Cortex of kidney (tissue), 1 donor: Measurements from ENCODE around the gene SLFN12L.
"Not testable (repeated sequence)": the region's sequence is repeated elsewhere in the genome, so short reads cannot be mapped to it uniquely, and the experiment has no call there.

Experiments
- DNase-seq: peaks from one replicate; lab custom pipeline; 2025; lab: John Stamatoyannopoulos, UW

SLFN12L gene

DNA sequence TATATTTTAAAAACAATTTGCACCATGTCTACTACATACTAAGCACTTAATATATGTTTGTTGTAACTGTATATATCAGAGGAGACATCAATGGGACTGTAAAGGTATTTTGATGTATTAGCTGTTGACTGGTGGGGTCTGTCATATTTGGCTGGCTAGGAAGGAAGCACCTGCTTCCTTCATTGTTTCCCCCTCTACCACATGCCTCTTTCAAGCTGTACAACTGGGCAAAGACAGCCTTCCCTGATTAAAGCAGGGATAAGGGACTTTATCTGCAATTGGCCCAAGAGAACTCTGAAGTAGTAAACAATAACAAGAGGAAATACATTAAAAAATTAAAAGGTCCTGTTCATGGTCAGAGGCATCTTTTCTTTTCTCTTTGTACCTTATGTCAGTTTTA, 5.5 kb upstream of the SLFN12L start:
- no peak for DNase-seq

DNA sequence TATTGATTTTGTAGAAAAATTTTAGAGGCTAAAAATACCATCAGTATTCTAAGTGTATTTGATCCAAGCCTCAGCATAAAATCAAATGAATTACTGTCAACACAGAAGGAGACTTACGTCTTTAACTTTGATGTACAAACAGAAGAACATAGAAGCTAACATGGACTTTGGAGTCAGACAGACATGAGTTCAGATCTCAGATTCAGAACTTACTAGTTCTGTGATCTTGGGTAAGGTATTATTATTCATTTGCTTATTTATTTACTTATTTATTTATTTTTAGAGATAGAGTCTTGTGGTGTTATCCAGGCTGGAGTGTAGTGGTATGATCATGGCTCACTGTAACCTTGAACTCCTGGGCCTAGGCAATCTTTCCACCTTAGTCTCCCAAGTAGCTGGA, 4.0 kb upstream of the SLFN12L start:
- no peak for DNase-seq

DNA sequence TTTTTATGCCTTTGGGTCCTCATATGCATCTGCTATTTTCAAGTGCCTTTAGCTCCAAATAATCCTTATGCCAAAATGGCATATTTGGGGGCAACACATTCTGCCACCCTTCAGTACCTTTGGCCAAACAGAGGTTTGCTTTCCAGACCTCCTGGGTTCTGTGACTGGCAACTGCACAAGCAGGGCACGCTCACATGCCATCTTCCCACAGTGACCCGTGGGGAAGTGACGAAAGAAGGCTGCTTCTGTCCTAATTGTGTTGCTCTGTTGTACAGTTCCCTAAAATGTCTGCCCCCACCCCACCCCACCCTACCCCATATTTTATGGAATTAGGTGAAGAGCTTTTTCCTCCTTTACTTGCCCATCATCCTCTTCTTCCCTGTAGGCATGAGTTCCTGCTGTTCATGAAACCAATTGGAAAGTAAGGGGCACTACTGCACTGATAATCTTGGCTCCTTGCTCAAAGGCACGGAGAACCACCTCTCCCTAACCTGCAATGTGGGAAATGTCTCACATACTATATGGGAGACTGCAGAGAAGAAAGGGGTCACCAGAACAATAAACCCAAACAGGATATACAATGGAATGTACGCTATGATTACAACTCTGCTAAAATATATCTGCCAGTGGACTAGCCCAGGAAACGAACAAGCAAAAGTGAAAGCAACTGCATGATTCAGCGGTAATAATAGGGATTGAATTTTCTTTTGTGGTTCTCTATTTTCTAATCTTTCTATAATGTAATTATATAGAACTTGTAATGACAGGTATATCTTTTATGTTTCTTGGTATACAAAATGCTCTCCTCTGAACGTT, 3.3 kb upstream of the SLFN12L start:
- DNase-seq = no peak

DNA sequence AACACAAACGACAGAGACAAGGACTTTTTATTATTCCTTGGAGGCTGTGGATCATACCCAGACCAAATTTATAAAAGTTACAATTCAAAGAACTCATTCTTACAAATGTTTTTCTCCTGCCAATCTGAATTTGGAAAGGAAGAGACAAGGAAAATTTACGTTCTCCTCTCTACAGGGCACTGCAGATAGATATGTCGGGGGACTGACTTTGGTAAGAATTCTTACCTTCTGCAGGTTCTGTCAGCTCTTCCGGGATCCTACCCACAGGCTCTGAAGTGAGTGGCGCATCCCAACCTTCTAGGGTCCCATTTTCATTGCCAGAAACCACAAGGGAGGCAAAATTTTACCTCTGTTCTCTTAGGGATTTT, 2.2 kb upstream of the SLFN12L start:
- DNase-seq = no peak

DNA sequence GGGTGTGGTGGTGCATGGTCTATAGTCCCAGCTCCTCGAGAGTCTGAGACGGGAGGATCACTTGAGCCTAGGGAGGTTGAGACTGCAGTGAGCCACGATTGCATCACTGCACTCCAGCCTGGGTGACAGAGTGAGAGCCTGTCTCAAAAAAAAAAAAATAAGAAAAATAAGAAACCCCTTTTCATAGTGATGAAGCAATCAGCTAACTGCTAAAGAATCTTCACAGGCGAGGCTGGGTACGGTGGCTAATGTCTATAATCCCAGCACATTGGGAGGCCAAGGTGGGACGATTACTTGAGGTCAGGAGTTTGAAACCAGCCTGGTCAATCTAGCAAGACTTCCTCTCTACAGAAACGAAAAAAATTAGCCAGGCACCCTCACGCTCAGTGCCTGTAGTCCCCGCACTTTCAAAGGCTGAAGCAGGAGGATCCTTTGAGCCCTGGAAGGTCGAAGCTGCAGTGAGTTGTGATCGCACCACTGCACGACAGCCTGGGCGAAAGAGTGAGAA, 760 bp downstream of the SLFN12L start:
- DNase-seq = no peak

DNA sequence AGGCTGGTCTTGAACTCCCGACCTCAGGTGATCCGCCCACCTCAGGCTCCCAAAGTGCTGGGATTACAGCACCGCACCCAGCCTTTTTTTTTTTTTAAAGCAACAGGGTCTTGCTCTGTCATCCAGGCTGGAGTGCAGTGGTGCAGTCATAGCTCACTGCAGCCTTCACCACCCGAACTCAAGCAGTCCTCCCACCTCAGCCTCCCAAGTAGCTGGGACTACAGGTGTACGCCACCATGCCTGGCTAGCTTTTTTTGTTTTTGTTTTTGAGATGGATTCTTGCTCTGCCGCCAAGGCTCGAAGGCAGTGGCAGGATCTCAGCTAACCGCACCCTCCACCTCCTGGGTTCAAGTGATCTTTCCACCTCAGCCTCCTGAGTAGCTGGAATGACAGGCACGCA, 2.1 kb downstream of the SLFN12L start:
- not testable (repeated sequence) for DNase-seq

DNA sequence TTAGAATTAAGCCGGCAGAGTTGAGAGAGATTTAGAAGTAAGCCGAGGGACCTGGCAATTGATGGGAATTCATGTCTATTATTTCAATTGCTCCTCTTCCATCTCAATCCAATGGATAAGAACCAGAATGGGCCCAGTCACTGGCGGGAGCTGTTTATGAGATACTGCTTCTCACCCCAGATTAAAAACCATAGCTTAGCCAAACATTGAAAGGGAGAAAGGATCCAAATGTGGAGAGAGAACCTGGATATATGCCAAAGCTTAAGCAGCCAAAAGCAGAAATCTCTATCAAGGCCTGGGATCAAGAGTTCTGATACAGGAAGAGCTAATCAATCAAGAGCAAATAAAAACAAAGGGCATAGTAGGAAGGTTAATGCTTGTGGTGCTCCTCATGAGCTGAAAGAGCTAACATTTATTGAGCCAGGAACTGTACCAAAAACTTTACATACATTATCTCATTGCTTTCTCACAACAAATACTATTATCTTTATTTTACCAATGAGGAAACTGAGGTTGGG, 2.8 kb downstream of the SLFN12L start:
- DNase-seq = no peak

DNA sequence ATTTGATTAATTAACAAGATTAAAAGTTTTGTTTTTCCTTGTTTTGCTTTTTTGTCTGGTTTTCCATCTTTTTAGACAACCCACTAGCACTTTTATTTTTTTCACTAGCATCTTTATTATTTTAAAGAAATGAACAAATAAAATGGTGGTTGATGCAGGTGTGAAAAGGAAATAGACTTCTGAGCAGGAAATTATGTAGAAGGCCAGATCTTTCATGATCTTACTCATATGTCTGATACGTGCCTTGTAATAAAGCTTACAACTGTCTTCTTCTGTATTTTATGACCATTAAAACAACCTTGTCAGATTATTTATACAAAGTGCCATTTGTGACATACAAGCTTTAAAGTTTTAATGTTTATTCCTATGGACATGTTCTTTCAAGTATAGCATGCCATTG, 6.3 kb downstream of the SLFN12L start:
- DNase-seq = no peak

DNA sequence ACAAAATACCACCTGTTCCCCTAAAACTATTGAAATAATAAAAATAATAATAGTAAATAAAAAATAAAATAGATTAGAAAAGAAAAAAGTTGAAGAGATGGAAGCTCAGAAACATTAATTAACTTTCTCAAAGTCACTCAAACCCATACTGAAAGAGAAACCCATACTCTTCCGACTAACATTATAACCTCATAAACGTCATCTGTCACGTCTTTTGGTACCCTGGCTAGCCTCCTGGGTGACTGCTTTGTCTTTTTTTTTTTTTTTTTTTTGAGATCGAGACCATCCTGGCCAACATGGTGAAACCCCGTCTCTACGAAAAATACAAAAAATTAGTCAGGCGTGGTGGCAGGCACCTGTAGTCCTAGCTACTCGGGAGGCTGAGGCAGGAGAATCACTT, 7.6 kb downstream of the SLFN12L start:
- DNase-seq = no peak

DNA sequence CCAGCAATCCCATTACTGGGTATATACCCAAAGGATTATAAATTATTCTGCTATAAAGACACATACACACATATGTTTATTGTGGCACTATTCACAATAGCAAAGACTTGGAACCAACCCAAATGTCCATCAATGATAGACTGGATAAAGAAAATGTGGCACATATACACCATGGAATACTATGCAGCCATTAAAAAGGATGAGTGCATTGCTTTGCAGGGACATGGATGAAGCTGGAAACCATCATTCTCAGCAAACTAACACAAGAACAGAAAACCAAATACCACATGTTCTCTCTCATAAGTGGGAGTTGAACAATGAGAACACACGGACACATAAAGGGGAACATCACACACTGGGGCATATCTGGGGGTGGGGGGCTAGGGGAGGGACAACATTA, 8.2 kb downstream of the SLFN12L start:
- not testable (repeated sequence) for DNase-seq

DNA sequence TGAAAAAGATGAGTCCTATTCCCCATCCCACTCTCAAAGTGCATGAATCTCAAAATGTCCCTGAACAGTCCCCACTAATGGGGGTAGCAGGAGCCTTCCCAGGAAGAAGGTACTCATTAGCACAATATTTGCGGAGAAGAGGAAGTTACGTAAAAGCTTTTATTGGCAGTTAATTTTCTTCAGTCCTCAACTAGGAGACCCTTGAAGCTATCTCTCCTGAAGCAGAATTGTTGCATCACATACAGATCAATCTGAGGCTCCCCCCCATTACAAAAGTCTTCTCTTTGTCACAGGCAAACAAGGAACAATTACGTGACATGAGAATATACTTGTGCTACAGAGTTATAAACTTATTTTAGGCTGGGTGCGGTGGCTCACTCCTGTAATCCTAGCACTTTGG, 14.2 kb downstream of the SLFN12L start:
- no peak for DNase-seq

DNA sequence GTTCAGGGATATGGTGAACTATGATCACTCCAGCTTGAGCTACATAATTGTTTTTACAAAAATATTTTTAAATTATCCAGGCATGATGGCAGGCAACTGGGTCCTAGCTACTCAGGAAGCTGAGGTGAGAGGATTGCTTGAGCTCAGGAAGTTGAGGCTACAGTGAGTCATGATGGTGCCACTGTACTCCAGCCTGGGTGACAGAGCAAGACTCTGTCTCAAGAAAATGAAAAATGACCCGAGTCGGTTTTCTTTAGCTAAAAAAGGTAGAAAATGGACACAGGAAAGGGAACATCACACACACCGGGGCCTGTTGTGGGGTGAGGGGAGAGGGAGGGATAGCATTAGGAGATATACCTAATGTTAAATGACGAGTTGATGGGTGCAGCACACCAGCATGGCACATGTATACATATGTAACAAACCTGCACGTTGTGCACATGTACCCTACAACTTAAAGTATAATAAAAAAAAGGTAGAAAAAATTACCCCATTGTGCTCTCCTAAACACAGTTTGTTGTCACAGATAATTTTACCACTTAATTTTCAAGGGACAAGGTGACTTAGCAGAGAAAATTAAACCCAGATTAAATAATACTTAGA, 15.7 kb downstream of the SLFN12L start:
- not testable (repeated sequence) for DNase-seq

DNA sequence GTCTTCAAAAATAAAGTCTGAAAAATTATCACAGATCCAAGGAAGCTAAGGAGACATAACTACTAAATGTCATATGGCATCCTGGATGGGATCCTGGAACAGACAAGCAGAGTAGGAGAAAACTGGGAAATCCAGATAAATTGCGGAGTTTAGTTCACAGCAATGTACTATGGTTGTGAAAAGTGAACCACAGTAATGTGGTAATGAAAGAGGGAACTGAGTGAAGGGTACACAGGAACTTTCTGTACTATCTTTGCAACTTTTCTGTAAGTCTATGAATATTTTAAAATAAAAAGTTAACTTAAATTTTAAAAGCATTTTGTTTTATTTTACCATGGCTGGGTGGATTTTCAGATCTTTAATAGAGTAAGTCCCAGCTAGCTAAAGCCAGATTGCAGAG, 16.3 kb downstream of the SLFN12L start:
- no peak for DNase-seq

DNA sequence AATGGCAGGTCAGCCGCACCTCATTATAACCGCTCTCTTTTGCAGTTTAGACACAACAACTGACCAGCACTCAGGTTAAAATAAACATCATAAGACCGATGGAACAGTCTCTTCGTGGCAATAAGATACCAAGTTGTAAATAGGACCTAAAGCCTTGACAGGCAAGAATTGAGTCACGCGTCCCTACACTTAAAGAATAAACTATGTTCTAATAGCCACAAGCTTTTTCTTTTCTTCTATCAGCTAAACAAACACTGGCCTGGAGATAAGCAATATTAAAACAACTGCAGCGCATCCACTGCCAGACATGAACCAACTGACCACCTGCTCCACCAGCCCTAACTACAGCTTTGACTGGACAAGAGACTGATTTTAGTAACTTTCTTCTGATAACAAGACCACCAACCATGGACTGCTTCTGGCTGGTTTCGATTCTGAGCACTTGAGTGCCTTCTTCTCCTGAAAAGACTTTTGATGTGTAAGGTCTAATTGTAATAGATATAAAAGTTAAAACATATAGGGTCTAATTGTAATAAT, 17.5 kb downstream of the SLFN12L start:
- no peak for DNase-seq

DNA sequence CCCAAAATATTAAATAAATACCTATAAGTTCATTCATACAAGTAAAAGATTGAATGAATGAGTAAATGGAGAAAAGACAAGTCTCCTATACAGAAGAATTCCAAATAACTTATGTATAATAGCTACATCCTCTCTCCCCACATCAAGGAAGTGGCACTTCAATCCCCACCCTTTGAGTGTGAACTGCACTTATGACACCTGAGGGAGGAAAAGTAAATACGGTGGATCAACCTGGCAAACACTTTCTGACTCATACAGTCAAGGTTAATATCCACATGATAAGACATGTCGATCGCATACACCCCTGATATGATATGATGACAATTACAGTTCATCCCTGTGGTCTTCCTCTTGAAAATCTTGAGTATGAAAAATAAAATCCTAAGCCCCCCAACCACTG, 18.0 kb downstream of the SLFN12L start:
- no peak for DNase-seq

DNA sequence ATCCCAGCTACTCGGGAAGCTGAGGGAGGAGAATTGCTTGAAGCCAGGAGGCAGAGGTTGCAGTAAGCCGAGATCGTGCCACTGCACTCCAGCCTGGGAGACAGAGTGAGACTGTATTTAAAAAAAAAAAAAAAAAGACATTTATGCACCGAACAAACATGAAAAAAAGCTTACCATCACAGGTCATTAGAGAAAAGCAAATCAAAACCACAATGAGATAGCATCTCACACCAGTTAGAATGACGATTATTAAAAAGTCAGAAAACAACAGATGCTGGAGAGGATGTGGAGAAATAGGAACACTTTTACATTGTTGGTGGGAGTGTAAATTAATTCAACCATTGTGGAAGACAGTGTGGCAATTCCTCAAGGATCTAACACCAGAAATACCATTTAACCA, 19.0 kb downstream of the SLFN12L start:
- DNase-seq = not testable (repeated sequence)

DNA sequence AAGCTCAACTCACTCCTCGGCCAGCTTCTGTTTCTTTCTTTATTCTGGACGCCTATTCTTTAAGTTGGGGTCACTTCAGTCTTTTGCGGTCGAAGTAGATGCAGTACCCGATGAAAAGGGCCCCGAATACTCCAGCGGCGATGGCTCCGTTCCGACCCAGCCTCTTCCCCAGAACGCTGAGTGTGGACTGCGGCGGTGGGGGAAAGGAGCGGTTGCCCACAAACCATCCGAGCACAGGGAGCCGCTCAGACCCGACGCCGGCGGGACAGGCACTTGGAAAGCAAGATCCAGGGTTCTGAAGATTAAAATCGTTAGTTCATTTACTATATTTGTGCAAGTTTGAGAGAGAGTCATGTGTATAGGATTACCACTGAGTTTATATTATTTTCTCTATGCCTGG, 22.5 kb downstream of the SLFN12L start:
- no peak for DNase-seq

DNA sequence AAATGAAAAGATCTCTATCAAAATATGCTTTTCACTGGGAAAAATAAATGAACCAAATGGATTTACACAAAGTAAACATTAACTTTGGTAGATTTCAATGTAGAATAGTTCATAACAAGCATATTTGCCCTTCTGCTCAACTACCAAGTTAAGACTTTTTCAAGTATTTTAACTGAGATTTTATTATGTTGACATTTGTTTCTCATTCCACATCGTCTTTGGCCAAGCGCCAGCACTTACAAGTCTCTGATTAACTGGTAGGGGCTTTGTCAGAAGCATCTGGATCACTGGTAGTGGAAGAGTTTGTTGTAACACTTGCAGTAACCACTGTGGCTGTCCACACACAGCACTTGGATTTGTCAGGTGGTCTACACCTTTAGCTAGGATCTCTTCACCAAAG, 22.9 kb downstream of the SLFN12L start:
- no peak for DNase-seq

DNA sequence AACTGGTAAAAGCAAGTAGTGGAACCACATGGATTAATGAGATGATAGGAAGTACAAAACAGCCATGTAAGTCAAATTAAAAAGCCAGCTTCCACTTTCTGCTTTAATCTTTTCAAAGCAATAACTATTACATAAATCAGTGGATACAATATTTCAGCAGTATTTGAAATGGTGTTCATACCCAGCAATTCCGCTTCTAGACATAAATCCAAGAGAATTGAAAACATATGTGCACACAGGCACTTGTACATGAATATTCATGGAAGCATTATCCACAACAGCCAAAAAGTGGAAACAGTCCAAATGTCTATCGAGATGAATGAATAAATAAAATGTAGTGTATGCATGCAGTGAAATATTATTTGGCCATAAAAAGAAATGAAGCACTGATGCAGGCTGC, 27.4 kb downstream of the SLFN12L start:
- no peak for DNase-seq

DNA sequence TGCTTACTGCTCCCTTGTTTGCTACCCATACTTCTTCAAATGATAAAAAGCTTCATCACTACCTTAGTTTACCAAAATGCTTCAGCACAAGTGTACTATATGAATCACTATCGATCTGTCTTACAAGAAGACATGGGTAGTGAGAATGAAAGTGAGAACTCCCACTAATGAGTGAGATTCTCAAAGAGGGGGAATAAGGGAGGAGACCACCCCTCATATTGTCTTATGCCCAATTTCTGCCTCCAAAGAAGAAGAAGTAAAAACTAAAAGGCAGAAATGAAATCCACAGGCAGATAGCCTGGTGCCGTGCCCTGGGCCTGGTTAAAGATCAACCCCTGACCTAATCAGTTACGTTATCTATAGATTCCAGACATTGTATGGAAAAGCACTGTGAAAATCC, 29.8 kb downstream of the SLFN12L start:
- DNase-seq = not testable (repeated sequence)

DNA sequence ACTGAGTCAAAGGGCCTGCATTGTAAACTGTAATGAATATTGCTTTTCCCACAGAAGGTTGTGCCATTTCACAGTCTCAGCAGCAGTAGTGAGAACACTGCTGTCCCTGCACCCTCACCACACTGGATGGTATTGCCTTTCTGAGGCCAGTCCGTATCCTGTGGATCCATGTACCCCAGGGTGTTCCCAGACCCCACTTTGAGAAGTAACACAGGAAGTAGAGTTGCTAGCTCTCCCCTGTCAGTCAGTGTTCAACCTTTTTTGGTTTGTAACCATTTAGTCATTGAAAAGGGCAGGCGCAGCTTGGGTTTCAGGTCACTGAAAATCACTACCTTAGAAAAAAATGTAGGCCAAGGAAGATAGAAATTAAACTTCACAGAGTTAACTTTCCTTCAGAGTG, 37.9 kb downstream of the SLFN12L start:
- no peak for DNase-seq

DNA sequence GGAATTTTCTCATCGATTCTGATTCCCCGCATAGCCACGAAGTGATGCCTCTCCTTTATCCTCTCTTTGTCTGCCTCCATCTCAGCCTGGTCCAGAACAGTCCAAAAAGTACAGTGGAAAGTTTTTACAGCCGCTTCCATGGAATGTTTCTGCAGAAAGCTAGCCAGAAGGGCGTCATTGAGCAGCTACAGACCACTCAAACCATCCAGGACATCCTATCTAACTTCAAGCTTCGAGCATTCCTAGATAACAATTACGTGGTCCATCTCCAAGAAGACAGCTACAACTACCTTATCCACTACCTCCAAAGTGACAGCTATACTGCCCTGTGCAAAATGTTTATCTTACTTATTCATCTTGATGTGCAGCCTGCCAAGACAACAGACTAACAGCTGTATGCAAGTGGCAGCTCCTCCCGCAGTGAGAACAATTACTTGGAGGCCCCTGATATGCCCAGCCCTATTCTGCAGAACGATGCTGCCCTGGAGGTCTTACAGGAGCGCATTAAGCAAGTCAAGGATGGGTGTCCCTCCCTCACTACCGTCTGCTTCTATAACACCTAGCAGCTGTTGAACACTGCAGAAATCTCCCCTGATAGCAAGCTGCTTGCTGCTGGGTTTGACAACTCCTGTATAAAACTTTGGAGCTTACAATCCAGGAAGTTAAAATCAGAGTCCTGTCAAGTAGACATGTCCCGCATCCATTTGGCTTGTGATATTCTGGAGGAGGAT, 38.9 kb downstream of the SLFN12L start:
- DNase-seq = no peak
